A673 (cell line): ENCODE results near the gene KCNG1. TPM values are rescaled to one million over a fixed set of nuclear protein-coding genes. Genes with fewer than 3 reads are reported as not detected.

ENCODE experiments used
- BruUV-seq: library from RNA; stranded (reverse); fragments of 400-500 nt; replicated peaks from 2 replicates; lab custom pipeline; 2021; lab: Mats Ljungman, UMichigan
- CTCF ChIA-PET: fragments of 300-600 bp; sonication (Branson Sonifier 250); formaldehyde crosslinking; loops from one replicate; lab custom pipeline; 2022; ENCODE audit warnings: antibody characterized with exemption; lab: Charles Lee
- POLR2A ChIA-PET: fragments of 300-600 bp; sonication (Branson Sonifier 250); formaldehyde crosslinking; loops from one replicate; lab custom pipeline; 2022; ENCODE audit warnings: antibody characterized with exemption; ENCODE audit not compliant: low non-redundant PET; lab: Charles Lee
- DNase-seq: peaks from one replicate; pipeline ENCODE4 v3.0.0-alpha.2; 2015; ENCODE audit warnings: low spot score
- H3K27ac ChIP-seq: fragments of 200-600 bp; sonication (generic); 2 replicates; pipeline ENCODE4 v1.5.1; 2016; ENCODE audit warnings: mixed run types, low read depth, mild to moderate bottlenecking, mixed read lengths, antibody characterized with exemption, low read length; ENCODE audit not compliant: poor library complexity, severe bottlenecking
- H3K27me3 ChIP-seq: fragments of 200-600 bp; sonication (generic); replicated peaks from 2 replicates; pipeline ENCODE4 v1.6.1; 2017; ENCODE audit warnings: mixed run types, low read depth, mild to moderate bottlenecking, mixed read lengths, antibody characterized with exemption, low read length; ENCODE audit not compliant: insufficient read depth, poor library complexity
- H3K36me3 ChIP-seq: fragments of 200-600 bp; sonication (generic); 2 replicates; pipeline ENCODE4 v1.6.1; 2016; ENCODE audit warnings: mixed run types, mild to moderate bottlenecking, mixed read lengths, antibody characterized with exemption, low read length; ENCODE audit not compliant: insufficient read depth, poor library complexity, severe bottlenecking
- H3K4me1 ChIP-seq: fragments of 200-600 bp; sonication (generic); 2 replicates; pipeline ENCODE4 v1.6.1; 2017; ENCODE audit warnings: mixed run types, mild to moderate bottlenecking, mixed read lengths, antibody characterized with exemption, low read length; ENCODE audit not compliant: insufficient read depth, poor library complexity, severe bottlenecking
- H3K4me3 ChIP-seq: fragments of 200-600 bp; sonication (generic); 2 replicates; pipeline ENCODE4 v1.5.1; 2016; ENCODE audit warnings: low read depth, mixed run types, mild to moderate bottlenecking, mixed read lengths, low read length; ENCODE audit not compliant: poor library complexity, severe bottlenecking
- H3K9me3 ChIP-seq: fragments of 200-600 bp; sonication (generic); 2 replicates; pipeline ENCODE4 v1.6.1; 2016; ENCODE audit warnings: mixed run types, low read depth, mild to moderate bottlenecking, mixed read lengths, antibody characterized with exemption, low read length; ENCODE audit not compliant: poor library complexity, severe bottlenecking
- EZH2 ChIP-seq: fragments of 200-600 bp; sonication (generic); IDR thresholded peaks from 2 replicates; pipeline ENCODE4 v1.6.1; 2017; ENCODE audit warnings: borderline replicate concordance, low read depth, mild to moderate bottlenecking, mixed read lengths, antibody characterized with exemption, low read length; ENCODE audit not compliant: poor library complexity, severe bottlenecking
- intact Hi-C: fragments of 100-400 bp; cut with micrococcal nuclease; formaldehyde crosslinking; loops from one replicate; pipeline ENCODE4 v1.10.0; 2022; ENCODE audit not compliant: unreplicated experiment
- total RNA-seq: library from RNA; stranded (reverse); gene quantifications from 2 replicates; pipeline ENCODE4 v1.2.3, GENCODE V29; 2021
- TF ChIP-seq, protein P1 (sequence below): fragments of 300-800, 200-600 bp; sonication (generic); conservative IDR thresholded peaks from 2 replicates; pipeline ENCODE4 v1.5.1; 2017; ENCODE audit warnings: low read depth, mild to moderate bottlenecking, antibody characterized with exemption, low read length, moderate library complexity, mixed read lengths

Gene KCNG1
- total RNA-seq, 1 experiment from 2014 or later, result 19.6 TPM

DNA sequence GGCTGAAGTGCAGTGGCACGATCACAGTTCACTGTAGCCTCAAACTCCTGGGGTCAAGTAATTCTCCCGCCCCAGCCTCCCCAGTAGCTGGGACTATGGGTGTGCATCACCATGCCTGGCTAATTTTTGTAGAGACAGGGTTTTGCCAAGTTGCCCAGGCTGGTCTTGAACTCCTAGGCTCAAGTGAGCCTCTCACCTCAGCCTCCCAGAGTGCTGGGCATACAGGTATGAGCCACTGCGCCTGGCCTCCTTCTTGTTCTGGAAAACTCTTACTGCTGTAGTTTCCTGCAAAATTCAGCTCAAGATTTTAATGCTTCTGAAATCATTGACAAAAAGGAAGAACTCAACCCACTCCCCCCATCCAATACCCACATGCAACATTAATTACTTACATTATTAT lies 21.9 kb upstream of the KCNG1 start:
- no peaks in the 10 kb centered on the region for H3K4me1 ChIP-seq
- H3K27me3 ChIP-seq, result no peaks in the 10 kb centered on the region
- H3K36me3 ChIP-seq, result no peaks in the 10 kb centered on the region
- no TSS peak for BruUV-seq
- no peak overlapping the region for H3K27ac ChIP-seq
- H3K9me3 ChIP-seq, result no peaks in the 10 kb centered on the region
- CTCF ChIA-PET, result no interaction called here
- POLR2A ChIA-PET, result interaction anchor here (0.6 kb wide), 1 partner anchor 143 kb away, joined by 3 read pairs; no protein-coding TSS in a partner anchor
- intact Hi-C loops, result no loop called here
- DNase-seq, result no peak
- no peak for TF ChIP-seq EZH2
- TF ChIP-seq, protein P1, sequence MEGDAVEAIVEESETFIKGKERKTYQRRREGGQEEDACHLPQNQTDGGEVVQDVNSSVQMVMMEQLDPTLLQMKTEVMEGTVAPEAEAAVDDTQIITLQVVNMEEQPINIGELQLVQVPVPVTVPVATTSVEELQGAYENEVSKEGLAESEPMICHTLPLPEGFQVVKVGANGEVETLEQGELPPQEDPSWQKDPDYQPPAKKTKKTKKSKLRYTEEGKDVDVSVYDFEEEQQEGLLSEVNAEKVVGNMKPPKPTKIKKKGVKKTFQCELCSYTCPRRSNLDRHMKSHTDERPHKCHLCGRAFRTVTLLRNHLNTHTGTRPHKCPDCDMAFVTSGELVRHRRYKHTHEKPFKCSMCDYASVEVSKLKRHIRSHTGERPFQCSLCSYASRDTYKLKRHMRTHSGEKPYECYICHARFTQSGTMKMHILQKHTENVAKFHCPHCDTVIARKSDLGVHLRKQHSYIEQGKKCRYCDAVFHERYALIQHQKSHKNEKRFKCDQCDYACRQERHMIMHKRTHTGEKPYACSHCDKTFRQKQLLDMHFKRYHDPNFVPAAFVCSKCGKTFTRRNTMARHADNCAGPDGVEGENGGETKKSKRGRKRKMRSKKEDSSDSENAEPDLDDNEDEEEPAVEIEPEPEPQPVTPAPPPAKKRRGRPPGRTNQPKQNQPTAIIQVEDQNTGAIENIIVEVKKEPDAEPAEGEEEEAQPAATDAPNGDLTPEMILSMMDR, result no peak
- no peak overlapping the region for H3K4me3 ChIP-seq

DNA sequence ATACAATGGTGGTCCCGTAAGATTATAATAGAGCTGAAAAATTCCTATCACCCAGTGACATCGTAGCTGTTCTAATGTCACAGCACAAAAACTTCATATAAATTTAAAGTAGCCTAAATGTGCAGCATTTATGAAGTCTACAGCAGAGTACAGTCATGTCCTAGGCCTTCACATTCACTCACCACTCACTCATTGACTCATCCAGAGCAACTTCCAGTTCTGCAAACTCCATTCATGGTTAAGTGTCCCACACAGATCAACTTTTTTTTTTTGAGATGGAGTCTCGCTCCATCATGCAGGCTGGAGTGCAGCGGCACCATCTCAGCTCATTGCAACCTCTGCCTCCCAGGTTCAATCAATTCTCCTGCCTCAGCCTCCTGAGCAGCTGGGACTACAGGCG lies 20.9 kb upstream of the KCNG1 start:
- H3K9me3 ChIP-seq, result no peaks in the 10 kb centered on the region
- no peak overlapping the region for H3K4me3 ChIP-seq
- TF ChIP-seq EZH2, result no peak
- TF ChIP-seq, protein P1, result no peak
- H3K27ac ChIP-seq, result no peak overlapping the region
- no peaks in the 10 kb centered on the region for H3K27me3 ChIP-seq
- intact Hi-C loops, result no loop called here
- no TSS peak for BruUV-seq
- POLR2A ChIA-PET, result no interaction called here
- no peak for DNase-seq
- H3K4me1 ChIP-seq, result no peaks in the 10 kb centered on the region
- no peaks in the 10 kb centered on the region for H3K36me3 ChIP-seq
- CTCF ChIA-PET, result no interaction called here

DNA sequence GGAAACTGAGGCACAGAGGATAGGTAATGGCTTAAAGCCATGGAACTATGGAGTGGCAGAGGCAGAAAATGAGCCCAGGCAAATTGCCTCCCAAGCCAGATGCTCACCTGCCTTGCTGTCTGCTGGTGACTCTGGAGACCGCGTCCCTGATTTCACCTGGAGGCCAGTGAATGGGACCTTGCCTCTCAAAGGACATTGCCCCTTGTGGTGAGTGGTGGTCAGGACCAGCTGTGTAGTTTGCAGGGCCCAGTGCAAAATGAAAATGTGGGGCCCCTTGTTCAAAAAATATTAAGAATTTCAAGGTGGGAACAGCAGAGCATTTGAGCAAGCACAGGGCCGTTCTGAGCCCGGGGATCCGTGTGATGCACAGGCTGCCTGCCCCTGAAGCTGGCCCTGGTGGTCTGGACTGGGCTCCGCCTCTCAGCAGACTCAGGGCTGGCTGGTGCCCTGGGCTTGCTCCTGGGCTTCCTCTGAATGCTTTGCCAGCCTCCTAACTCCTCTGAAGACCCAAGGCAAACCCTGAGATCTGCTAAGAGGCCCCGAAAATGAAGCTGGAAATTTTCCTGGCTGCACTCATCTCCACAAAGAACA lies 19.8 kb upstream of the KCNG1 start:
- no peak for DNase-seq
- no TSS peak for BruUV-seq
- no peaks in the 10 kb centered on the region for H3K36me3 ChIP-seq
- H3K4me3 ChIP-seq, result no peak overlapping the region
- no peaks in the 10 kb centered on the region for H3K9me3 ChIP-seq
- TF ChIP-seq, protein P1, result peak; percentile 32; the same call in 1 of the 2 replicates
- no peak for TF ChIP-seq EZH2
- no peak overlapping the region for H3K27ac ChIP-seq
- no peaks in the 10 kb centered on the region for H3K27me3 ChIP-seq
- ChIA-PET CTCF (interaction anchor here (0.7 kb wide), 1 partner anchor 9 kb away, joined by 12 read pairs; no protein-coding TSS in a partner anchor), POLR2A (interaction anchor here (0.6 kb wide), 1 partner anchor 29 kb away, joined by 3 read pairs; no protein-coding TSS in a partner anchor)
- intact Hi-C loops, result no loop called here
- H3K4me1 ChIP-seq, result no peaks in the 10 kb centered on the region
